ENCODE measurements around the gene ANKRD18B. TPM values are rescaled to one million over a fixed set of nuclear protein-coding genes. Genes with fewer than 3 reads are reported as not detected.
"Not testable (repeated sequence)": the region's sequence is repeated elsewhere in the genome, so short reads cannot be mapped to it uniquely, and the experiment has no call there.

Gene ANKRD18B
- total RNA-seq, 1 experiment from 2014 or later: 4.2 TPM

DNA sequence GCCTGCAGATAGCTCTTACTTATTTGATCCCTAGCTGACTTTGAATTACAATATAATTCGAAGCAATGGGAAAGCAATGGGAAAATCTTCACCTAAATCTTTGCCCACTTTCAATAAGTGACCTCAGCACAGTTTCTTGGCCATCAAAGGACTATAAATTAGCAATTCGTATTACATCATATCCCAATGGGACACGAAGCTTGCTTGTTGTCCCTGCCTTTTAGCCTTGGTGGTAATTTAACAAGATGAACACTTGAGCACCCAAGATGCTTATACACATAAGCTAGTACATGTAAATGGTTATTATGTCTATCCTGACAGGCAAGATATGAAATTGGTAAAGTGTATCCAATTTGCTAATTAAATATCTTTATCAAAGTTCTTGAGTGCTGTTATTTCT lies 9.9 kb downstream of the ANKRD18B start:
- not testable (repeated sequence) for DNase-seq (ENCODE audit: low read depth)

DNA sequence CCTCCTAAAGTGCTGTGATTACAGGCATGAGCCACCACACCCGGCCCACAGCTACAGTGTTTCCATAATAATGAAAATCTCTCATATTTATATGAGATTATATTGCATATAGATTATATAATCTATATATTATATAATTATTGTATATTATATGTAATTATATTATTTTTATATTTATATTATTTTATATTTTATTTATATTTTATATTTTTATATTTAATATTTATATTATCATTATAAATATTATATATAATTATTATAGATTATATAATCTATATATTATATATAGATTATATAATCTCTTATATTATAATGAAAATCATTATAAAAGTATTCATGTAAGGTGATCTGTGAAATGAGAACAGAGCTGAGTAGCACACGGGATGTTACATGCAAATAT lies 11.5 kb downstream of the ANKRD18B start:
- DNase-seq (ENCODE audit: low read depth): no peak

GRCh38 chr9:33543463-33543862 lies 19.4 kb downstream of the ANKRD18B start:
- not testable (repeated sequence) for DNase-seq (ENCODE audit: low read depth)

- not testable (repeated sequence) for DNase-seq (ENCODE audit: low read depth)
Observed at GRCh38 chr9:33545715-33546114, 21.7 kb downstream of the ANKRD18B start.

DNA sequence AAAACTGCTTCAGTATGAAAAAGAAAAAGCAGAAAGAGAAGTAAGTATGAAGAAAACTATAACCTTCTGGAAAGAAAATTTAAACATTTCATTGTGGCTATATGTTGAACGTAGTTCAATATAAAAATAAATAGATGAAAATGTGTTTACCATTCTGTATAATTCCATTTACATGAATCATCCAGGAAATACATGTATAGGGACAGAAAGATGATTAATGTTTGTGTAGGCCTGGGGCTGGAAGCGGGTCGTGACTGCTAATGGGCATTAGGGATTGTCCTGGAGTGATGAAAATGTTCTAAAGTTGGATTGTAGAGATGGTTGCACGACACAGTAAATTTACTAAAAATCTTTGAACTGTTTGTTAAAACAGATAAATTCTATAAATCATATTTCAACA lies 24.8 kb downstream of the ANKRD18B start:
- DNase-seq (ENCODE audit: low read depth): not testable (repeated sequence)

DNA sequence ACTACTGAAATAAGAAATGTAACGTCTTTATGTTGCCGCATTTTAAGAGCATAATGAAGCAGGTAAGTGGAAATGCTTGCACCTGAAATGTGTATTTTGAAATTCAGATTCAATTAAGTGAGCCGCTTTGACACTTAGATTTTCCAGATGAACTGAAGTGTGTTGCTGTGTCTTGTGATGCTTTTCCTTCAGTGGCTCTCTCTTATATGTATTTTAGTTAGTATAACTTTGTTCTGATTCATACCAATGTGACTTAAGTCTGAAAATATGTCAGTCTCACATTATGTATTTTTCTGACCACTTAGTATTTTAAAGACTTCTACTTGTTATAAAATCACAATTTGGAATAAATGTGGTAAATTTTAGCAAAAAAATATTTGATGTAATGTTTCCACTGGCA lies 25.4 kb downstream of the ANKRD18B start:
- not testable (repeated sequence) for DNase-seq (ENCODE audit: low read depth)

DNA sequence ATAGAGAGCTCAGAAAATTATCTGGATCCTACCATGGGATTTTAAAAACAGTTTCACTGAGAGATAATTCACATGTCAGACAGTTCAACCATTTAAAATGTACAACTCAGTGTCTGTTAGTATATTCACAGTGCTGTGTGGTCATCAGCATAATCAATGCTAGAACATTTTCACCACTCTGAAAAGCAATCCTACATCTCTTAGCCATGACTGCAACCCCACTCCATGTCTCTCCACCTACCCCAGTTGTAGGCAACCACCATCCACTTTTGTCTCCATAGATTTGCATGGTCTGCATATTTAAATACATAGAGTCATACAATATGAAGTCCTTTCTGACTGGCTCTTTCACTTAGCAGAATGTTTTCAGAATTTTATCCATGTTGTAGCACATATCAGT lies 27.1 kb downstream of the ANKRD18B start:
- DNase-seq (ENCODE audit: low read depth): not testable (repeated sequence)

DNA sequence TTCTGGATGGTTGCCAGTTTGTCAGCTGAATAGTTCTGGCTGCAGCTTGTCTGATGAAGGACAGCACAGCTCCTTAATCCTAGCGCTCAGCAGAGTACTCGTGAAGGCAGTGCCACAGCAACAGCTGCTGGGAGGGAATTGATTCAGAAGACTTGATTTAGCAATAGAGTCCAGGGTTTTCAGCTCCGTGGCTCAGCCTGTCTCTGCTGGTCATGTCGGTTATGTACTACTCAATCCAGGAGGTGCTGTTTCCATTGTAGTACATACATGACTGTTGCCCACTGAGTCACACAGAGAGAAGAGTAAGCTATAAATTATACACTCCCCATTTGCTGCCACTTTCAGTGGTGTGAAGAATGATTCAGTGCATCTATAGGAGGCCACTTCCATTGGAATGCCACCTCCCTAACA lies 28.3 kb downstream of the ANKRD18B start:
- not testable (repeated sequence) for DNase-seq (ENCODE audit: low read depth)

- DNase-seq (ENCODE audit: low read depth): not testable (repeated sequence)
Observed at GRCh38 chr9:33560217-33560616, 36.2 kb downstream of the ANKRD18B start.

- DNase-seq (ENCODE audit: low read depth): not testable (repeated sequence)
Observed at GRCh38 chr9:33562196-33562595, 38.1 kb downstream of the ANKRD18B start.

DNA sequence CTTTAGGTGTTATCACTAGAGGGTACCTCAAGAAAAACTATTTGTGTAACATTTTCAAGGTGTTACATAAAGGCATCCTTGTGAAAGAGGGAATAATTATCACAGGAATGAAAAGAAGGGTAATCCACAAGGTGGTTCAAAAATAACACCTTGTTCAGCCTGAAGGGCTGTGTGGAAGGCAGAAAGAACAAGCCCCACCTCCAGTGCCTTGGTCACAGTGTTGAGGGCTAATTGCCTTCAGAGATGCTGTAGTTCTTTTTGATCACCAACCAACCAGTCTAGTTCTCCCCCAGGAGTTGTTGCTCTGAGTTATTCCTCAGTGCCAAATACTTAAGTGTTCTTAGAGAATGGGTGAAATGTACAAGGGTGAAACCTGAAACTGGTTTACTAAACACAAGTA lies 43.7 kb downstream of the ANKRD18B start:
- not testable (repeated sequence) for DNase-seq (ENCODE audit: low read depth)

- not testable (repeated sequence) for DNase-seq (ENCODE audit: low read depth)
Observed at GRCh38 chr9:33577786-33578185, 53.7 kb downstream of the ANKRD18B start.

DNA sequence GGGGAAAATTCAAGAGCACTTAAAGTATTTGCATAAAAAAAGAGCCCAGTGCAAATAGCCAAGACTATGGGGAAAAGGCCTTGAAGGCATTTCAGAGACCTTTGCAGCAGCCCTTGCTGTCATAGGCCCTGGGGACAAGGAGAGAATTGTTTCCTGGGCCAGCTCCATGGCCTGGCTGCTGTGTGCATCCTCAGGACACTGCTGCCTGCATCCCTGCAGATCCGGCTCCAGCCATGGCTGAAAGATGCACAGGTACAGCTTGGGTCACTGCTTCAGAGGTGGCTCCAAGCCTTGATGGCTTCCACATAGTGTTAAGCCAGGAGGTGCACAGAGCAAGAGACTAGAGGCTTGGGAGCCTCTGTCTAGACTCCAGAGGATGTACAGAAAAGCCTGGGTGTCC lies 55.9 kb downstream of the ANKRD18B start:
- DNase-seq (ENCODE audit: low read depth): not testable (repeated sequence)

DNA sequence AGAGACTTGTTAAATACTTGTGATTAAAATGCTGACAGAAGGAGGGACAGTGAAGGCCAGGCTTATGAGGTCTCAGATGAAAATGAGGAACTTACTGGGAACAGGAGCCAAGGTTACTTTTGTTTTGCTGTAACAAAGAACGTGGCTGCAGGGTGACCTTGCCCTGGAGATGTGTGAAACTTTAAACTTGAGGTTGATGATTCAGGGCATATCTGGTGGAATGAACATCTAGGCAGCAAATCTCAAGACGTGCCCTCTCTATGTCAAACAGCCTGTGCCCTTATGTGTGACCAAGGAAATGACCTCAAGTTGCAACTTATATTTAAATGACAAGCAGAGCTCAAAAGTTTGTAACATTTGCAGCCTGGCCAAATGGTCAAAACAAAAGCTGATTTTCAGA lies 58.6 kb downstream of the ANKRD18B start:
- not testable (repeated sequence) for DNase-seq (ENCODE audit: low read depth)

GRCh38 chr9:33586128-33586527 lies 62.1 kb downstream of the ANKRD18B start:
- not testable (repeated sequence) for DNase-seq (ENCODE audit: low read depth)

- DNase-seq (ENCODE audit: low read depth): not testable (repeated sequence)
Observed at GRCh38 chr9:33587799-33588198, 63.7 kb downstream of the ANKRD18B start.

DNA sequence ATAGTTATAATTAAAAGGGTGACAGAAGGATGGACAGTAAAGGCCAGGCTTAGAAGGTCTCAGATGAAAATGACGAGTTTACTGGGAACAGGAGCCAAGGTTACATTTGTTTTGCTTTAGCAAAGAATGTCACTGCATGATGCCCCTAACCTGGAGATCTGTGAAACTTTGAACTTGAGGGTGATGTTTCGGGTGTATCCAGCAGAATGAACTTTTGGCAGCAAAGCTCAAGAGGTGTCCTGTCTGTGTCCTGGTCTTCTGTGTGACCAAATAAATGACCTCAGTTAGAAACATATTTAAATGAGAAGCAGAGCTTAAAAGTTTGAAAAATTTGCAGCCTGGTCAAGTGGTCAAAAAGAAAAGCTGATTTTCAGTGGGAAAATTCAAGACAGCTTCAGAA lies 64.8 kb downstream of the ANKRD18B start:
- not testable (repeated sequence) for DNase-seq (ENCODE audit: low read depth)

GRCh38 chr9:33590857-33591256 lies 66.8 kb downstream of the ANKRD18B start:
- DNase-seq (ENCODE audit: low read depth): not testable (repeated sequence)

- not testable (repeated sequence) for DNase-seq (ENCODE audit: low read depth)
Observed at GRCh38 chr9:33596974-33597373, 72.9 kb downstream of the ANKRD18B start.

GRCh38 chr9:33597386-33597785 lies 73.3 kb downstream of the ANKRD18B start:
- not testable (repeated sequence) for DNase-seq (ENCODE audit: low read depth)

GRCh38 chr9:33598796-33599379 lies 74.8 kb downstream of the ANKRD18B start:
- DNase-seq (ENCODE audit: low read depth): not testable (repeated sequence)

GRCh38 chr9:33600911-33601310 lies 76.9 kb downstream of the ANKRD18B start:
- DNase-seq (ENCODE audit: low read depth): not testable (repeated sequence)

- DNase-seq (ENCODE audit: low read depth): not testable (repeated sequence)
Observed at GRCh38 chr9:33604249-33604648, 80.2 kb downstream of the ANKRD18B start.

DNA sequence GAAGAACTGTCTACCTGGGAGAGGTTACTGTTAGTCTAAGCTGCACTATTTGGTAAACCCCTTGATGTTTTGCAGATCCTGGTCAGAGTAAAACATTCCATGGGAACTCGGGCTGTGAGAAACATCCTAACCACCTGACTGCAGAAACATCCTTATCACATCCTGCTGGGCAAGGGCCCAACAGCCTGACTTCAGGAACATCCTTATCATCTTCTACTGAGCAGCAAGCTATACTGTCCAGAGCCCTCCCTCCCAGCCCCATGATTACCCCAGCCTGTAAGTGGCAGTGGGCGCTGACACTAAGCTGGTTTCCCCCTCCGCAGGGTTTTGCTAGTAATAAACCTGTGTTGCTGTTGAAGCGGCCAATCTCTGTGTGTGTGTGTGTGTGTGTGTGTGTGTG lies 80.9 kb downstream of the ANKRD18B start:
- not testable (repeated sequence) for DNase-seq (ENCODE audit: low read depth)
